NB4 (cell line): Measurements from ENCODE around the gene ARFGAP1.

Source experiments
- DNase-seq: peaks from one replicate; pipeline ENCODE4 v3.0.0; 2010; ENCODE audit warnings: low read depth
- H3K4me3 ChIP-seq: one replicate; pipeline ENCODE4 v1.5.1; 2011; ENCODE audit warnings: mild to moderate bottlenecking, low read depth, low read length, moderate library complexity
- CTCF ChIP-seq: IDR thresholded peaks from one replicate; pipeline ENCODE4 v1.5.1; 2012; ENCODE audit warnings: low read depth, low read length
- MAX ChIP-seq: IDR thresholded peaks from 2 replicates; pipeline ENCODE4 v1.6.1; 2011; ENCODE audit warnings: low read depth, low read length
- MYC ChIP-seq: IDR thresholded peaks from 2 replicates; pipeline ENCODE4 v1.6.1; 2011; ENCODE audit warnings: low read depth, low read length
- POLR2A ChIP-seq: IDR thresholded peaks from 2 replicates; pipeline ENCODE4 v1.6.1; 2011; ENCODE audit warnings: mild to moderate bottlenecking; ENCODE audit not compliant: insufficient read length; ENCODE audit errors: extremely low read depth

Gene ARFGAP1

GRCh38 chr20:63283397-63284082, 10.9 kb downstream of the ARFGAP1 start:
- DNase-seq: no peak
- TF ChIP-seq MAX (peak; percentile 36), CTCF (no peak), MYC (peak; percentile 44; the same call in 1 of the 2 replicates), POLR2A (no peak)
- H3K4me3 ChIP-seq: peak overlapping the region; percentile 56

GRCh38 chr20:63284083-63284440, 11.4 kb downstream of the ARFGAP1 start:
- peak; percentile 81 for DNase-seq
- TF ChIP-seq MAX (no peak), POLR2A (peak; percentile 28), MYC (peak; percentile 42; the same call in 1 of the 2 replicates), CTCF (no peak)
- H3K4me3 ChIP-seq: peak overlapping the region; percentile 56

GRCh38 chr20:63284544-63284949, 11.9 kb downstream of the ARFGAP1 start:
- H3K4me3 ChIP-seq: peak overlapping the region; percentile 56
- peak; percentile 78 for DNase-seq
- peak; percentile 73 for TF ChIP-seq MYC
- TF ChIP-seq CTCF: no peak
- peak; percentile 89 for TF ChIP-seq MAX
- peak; percentile 29 for TF ChIP-seq POLR2A

GRCh38 chr20:63284981-63285524, 12.4 kb downstream of the ARFGAP1 start:
- peak overlapping the region; percentile 56 for H3K4me3 ChIP-seq
- no peak for DNase-seq
- TF ChIP-seq MYC (no peak), POLR2A (no peak), CTCF (no peak), MAX (no peak)

- H3K4me3 ChIP-seq: no peak overlapping the region
- no peak for DNase-seq
- TF ChIP-seq CTCF: no peak
These were observed 13.3 kb downstream of the ARFGAP1 start for GRCh38 chr20:63285636-63286615.
